Subcutaneous abdominal adipose tissue (tissue), 5 donors: ENCODE results near the gene RAB37.

Source experiments
- H3K27ac ChIP-seq: one replicate; pipeline ENCODE4 v1.7.0; 2013; ENCODE audit warnings: low read depth, mild to moderate bottlenecking, inconsistent platforms, low read length, moderate library complexity
- H3K27me3 ChIP-seq, 5 donors: one replicate each; pipeline ENCODE4 v1.7.0; 2013; ENCODE audit warnings: low read length in 5 of 5, inconsistent platforms in 1 of 5; ENCODE audit not compliant: control insufficient read depth in 5 of 5, insufficient read depth in 4 of 5
- H3K36me3 ChIP-seq, 5 donors: one replicate each; pipeline ENCODE4 v1.7.0; 2013; ENCODE audit warnings: low read length in 5 of 5; ENCODE audit not compliant: control insufficient read depth in 5 of 5, insufficient read depth in 5 of 5
- H3K4me1 ChIP-seq, 5 donors: one replicate each; pipeline ENCODE4 v1.7.0; 2013; ENCODE audit warnings: low read length in 5 of 5, mild to moderate bottlenecking in 3 of 5, moderate library complexity in 1 of 5; ENCODE audit not compliant: control insufficient read depth in 5 of 5, insufficient read depth in 5 of 5
- H3K4me3 ChIP-seq, 5 donors: one replicate each; pipeline ENCODE4 v1.7.0; 2013; ENCODE audit warnings: low read length in 5 of 5, low read depth in 1 of 5
- H3K9ac ChIP-seq, 5 donors: one replicate each; pipeline ENCODE4 v1.7.0; 2013; ENCODE audit warnings: low read length in 5 of 5, mild to moderate bottlenecking in 4 of 5, moderate library complexity in 3 of 5
- H3K9me3 ChIP-seq, 5 donors: one replicate each; pipeline ENCODE4 v1.7.0; 2013; ENCODE audit warnings: low read length in 5 of 5; ENCODE audit not compliant: control insufficient read depth in 5 of 5
- donor health status: healthy.
- donor health status: healthy.
- donor health status: healthy.
- donor health status: healthy.
- donor health status: healthy.

The RAB37 gene

GRCh38 chr17:74757502-74757901 is 20.4 kb downstream of the RAB37 start:
- H3K36me3 ChIP-seq: peaks cover 0 to 4% (median 0%) of the 10 kb centered on the region in 5 donors

GRCh38 chr17:74757931-74758847 is 21.1 kb downstream of the RAB37 start:
- Histone ChIP-seq H3K4me3 (peak overlapping the region in 1 of 5 donors; percentile 11), H3K27me3 (no peaks in the 10 kb centered on the region), H3K9me3 (no peaks in the 10 kb centered on the region), H3K36me3 (peaks cover 0 to 4% (median 0%) of the 10 kb centered on the region in 5 donors), H3K9ac (peak overlapping the region in 1 of 5 donors; percentile 47), H3K27ac (no peak overlapping the region), H3K4me1 (peaks cover 5 to 42% (median 40%) of the 10 kb centered on the region in 5 donors)

More at GRCh38 chr17:74757502-74757901, 20.4 kb downstream of the RAB37 start:
- Histone ChIP-seq H3K9me3 (no peaks in the 10 kb centered on the region), H3K4me3 (no peak overlapping the region), H3K27ac (no peak overlapping the region), H3K9ac (peak overlapping the region in 1 of 5 donors; percentile 13), H3K4me1 (peaks cover 5 to 42% (median 40%) of the 10 kb centered on the region in 5 donors), H3K27me3 (no peaks in the 10 kb centered on the region)

- H3K9ac ChIP-seq: peak overlapping the region in 1 of 5 donors; percentile 47
- no peaks in the 10 kb centered on the region for H3K27me3 ChIP-seq
- peaks cover 0 to 4% (median 0%) of the 10 kb centered on the region in 5 donors for H3K36me3 ChIP-seq
- no peak overlapping the region for H3K27ac ChIP-seq
- no peaks in the 10 kb centered on the region for H3K9me3 ChIP-seq
- peaks cover 5 to 44% (median 40%) of the 10 kb centered on the region in 5 donors for H3K4me1 ChIP-seq
- peak overlapping the region in 1 of 5 donors; percentile 11 for H3K4me3 ChIP-seq
These were observed 21.8 kb downstream of the RAB37 start for GRCh38 chr17:74758848-74759168.

GRCh38 chr17:74759243-74759801 is 22.3 kb downstream of the RAB37 start:
- peaks cover 0 to 4% (median 0%) of the 10 kb centered on the region in 5 donors for H3K36me3 ChIP-seq
- no peak overlapping the region for H3K9ac ChIP-seq
- no peaks in the 10 kb centered on the region for H3K9me3 ChIP-seq
- no peak overlapping the region for H3K27ac ChIP-seq
- peaks cover 5 to 44% (median 40%) of the 10 kb centered on the region in 5 donors for H3K4me1 ChIP-seq
- no peak overlapping the region for H3K4me3 ChIP-seq
- H3K27me3 ChIP-seq: no peaks in the 10 kb centered on the region

- H3K9me3 ChIP-seq: no peaks in the 10 kb centered on the region
- H3K9ac ChIP-seq: peak overlapping the region in 1 of 5 donors; percentile 14
- H3K27me3 ChIP-seq: no peaks in the 10 kb centered on the region
- peaks cover 5 to 44% (median 40%) of the 10 kb centered on the region in 5 donors for H3K4me1 ChIP-seq
- H3K4me3 ChIP-seq: no peak overlapping the region
- peaks cover 0 to 4% (median 0%) of the 10 kb centered on the region in 5 donors for H3K36me3 ChIP-seq
- no peak overlapping the region for H3K27ac ChIP-seq
These were observed 22.9 kb downstream of the RAB37 start for GRCh38 chr17:74759941-74760340.

- H3K9me3 ChIP-seq: no peaks in the 10 kb centered on the region
- H3K36me3 ChIP-seq: peaks cover 0 to 4% (median 0%) of the 10 kb centered on the region in 5 donors
- H3K4me3 ChIP-seq: no peak overlapping the region
- no peak overlapping the region for H3K27ac ChIP-seq
- peaks cover 5 to 44% (median 40%) of the 10 kb centered on the region in 5 donors for H3K4me1 ChIP-seq
- H3K27me3 ChIP-seq: no peaks in the 10 kb centered on the region
- peak overlapping the region in 1 of 5 donors; percentile 26 for H3K9ac ChIP-seq
These were observed 23.5 kb downstream of the RAB37 start for GRCh38 chr17:74760404-74761105.

GRCh38 chr17:74761419-74761818 is 24.4 kb downstream of the RAB37 start:
- H3K9me3 ChIP-seq: no peaks in the 10 kb centered on the region
- no peaks in the 10 kb centered on the region for H3K27me3 ChIP-seq
- H3K36me3 ChIP-seq: peaks cover 0 to 4% (median 0%) of the 10 kb centered on the region in 5 donors
- peaks cover 5 to 44% (median 40%) of the 10 kb centered on the region in 5 donors for H3K4me1 ChIP-seq
- no peak overlapping the region for H3K27ac ChIP-seq
- no peak overlapping the region for H3K9ac ChIP-seq
- no peak overlapping the region for H3K4me3 ChIP-seq

GRCh38 chr17:74761931-74762330 is 24.9 kb downstream of the RAB37 start:
- H3K4me3 ChIP-seq: no peak overlapping the region
- H3K27me3 ChIP-seq: no peaks in the 10 kb centered on the region
- no peak overlapping the region for H3K9ac ChIP-seq
- H3K9me3 ChIP-seq: no peaks in the 10 kb centered on the region
- peaks cover 0 to 4% (median 0%) of the 10 kb centered on the region in 5 donors for H3K36me3 ChIP-seq
- H3K27ac ChIP-seq: no peak overlapping the region
- H3K4me1 ChIP-seq: peaks cover 5 to 44% (median 39%) of the 10 kb centered on the region in 5 donors

GRCh38 chr17:74763565-74764387 is 26.7 kb downstream of the RAB37 start:
- H3K9ac ChIP-seq: peak overlapping the region in 1 of 5 donors; percentile 26
- no peaks in the 10 kb centered on the region for H3K27me3 ChIP-seq
- H3K36me3 ChIP-seq: peaks cover 0 to 8% (median 6%) of the 10 kb centered on the region in 5 donors
- peaks cover 5 to 42% (median 20%) of the 10 kb centered on the region in 5 donors for H3K4me1 ChIP-seq
- H3K27ac ChIP-seq: no peak overlapping the region
- no peaks in the 10 kb centered on the region for H3K9me3 ChIP-seq
- H3K4me3 ChIP-seq: no peak overlapping the region
